Activated T-cell treated with anti-CD3 and anti-CD28 coated beads, Interleukin-2, amount 50 U/mL, for 24 hours (primary cell): ENCODE data around the gene ELAVL3.

ENCODE experiments used
- DNase-seq: peaks from one replicate; pipeline ENCODE4 v3.0.0-alpha.2; 2020
- H3K27ac Mint-ChIP-seq: 2 replicates; pipeline ENCODE4 v1.8.0; 2020; ENCODE audit warnings: mild to moderate bottlenecking, mixed read lengths
- H3K27me3 Mint-ChIP-seq: 2 replicates; pipeline ENCODE4 v1.8.0; 2020; ENCODE audit warnings: mixed read lengths
- H3K36me3 Mint-ChIP-seq: 2 replicates; pipeline ENCODE4 v1.8.0; 2020; ENCODE audit warnings: low read depth, mixed read lengths
- H3K4me1 Mint-ChIP-seq: 2 replicates; pipeline ENCODE4 v1.8.0; 2020; ENCODE audit warnings: low read depth, mixed read lengths
- H3K4me3 Mint-ChIP-seq: 2 replicates; pipeline ENCODE4 v1.8.0; 2020; ENCODE audit warnings: mild to moderate bottlenecking, moderate library complexity, mixed read lengths
- H3K9me3 Mint-ChIP-seq: 2 replicates; pipeline ENCODE4 v1.8.0; 2020; ENCODE audit warnings: mixed read lengths

ELAVL3 gene

DNA sequence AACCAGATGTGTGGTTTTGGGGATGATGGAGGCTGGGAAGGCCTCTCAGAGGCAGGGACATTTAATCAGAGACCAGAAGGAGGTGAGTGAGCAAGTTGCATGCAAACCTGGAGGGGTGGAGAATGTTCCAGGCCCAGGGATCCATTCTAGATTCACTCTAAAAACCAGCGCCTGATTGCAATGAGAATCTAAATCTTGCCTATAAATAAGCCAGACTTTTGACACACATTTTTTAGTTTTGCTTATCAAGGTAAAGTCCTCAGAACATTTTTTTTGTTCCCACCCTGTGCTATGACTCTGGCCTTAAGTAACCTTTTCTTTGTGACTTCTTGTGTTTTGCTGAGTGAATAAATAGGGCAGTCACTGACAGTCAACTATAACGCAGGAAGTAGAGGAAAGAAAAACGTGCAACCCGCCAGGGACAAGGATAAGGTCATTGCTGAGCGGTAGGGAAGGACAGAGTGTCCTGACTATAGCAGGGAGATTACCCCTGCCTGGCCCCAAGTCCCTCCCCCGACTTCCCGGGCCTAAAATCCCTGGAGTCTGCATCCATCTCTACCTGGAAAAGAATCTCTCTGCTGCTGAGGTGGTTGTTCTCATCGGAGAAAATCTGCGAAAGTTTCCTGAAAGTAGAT lies 76.1 kb downstream of the ELAVL3 start:
- H3K9me3 Mint-ChIP-seq: no peaks in the 10 kb centered on the region
- no peaks in the 10 kb centered on the region for H3K36me3 Mint-ChIP-seq
- peaks cover 23% of the 10 kb centered on the region for H3K27me3 Mint-ChIP-seq
- H3K4me1 Mint-ChIP-seq: no peaks in the 10 kb centered on the region
- no peak for DNase-seq
- no peak overlapping the region for H3K4me3 Mint-ChIP-seq
- no peak overlapping the region for H3K27ac Mint-ChIP-seq

GRCh38 chr19:11401808-11402543 lies 78.9 kb downstream of the ELAVL3 start:
- H3K4me3 Mint-ChIP-seq: no peak overlapping the region
- H3K36me3 Mint-ChIP-seq: no peaks in the 10 kb centered on the region
- H3K4me1 Mint-ChIP-seq: no peaks in the 10 kb centered on the region
- peaks cover 6% of the 10 kb centered on the region for H3K27me3 Mint-ChIP-seq
- DNase-seq: no peak
- H3K9me3 Mint-ChIP-seq: no peaks in the 10 kb centered on the region
- no peak overlapping the region for H3K27ac Mint-ChIP-seq
